Breast epithelium (tissue), 3 donors: ENCODE data around the gene FEM1C.

Source experiments
- POLR2AphosphoS5 ChIP-seq, 3 donors: sonication (generic); formaldehyde crosslinking; IDR thresholded peaks; one replicate each; pipeline ENCODE4 v1.6.1; 2017; ENCODE audit warnings: antibody characterized with exemption in 3 of 3
- TF ChIP-seq, protein P1 (sequence below), 3 donors: fragments of 450-650 bp; IDR thresholded peaks; one replicate each; pipeline ENCODE4 v1.5.1; 2016 to 2017; ENCODE audit warnings: antibody characterized with exemption in 3 of 3, mild to moderate bottlenecking in 3 of 3, moderate library complexity in 3 of 3

DNA sequence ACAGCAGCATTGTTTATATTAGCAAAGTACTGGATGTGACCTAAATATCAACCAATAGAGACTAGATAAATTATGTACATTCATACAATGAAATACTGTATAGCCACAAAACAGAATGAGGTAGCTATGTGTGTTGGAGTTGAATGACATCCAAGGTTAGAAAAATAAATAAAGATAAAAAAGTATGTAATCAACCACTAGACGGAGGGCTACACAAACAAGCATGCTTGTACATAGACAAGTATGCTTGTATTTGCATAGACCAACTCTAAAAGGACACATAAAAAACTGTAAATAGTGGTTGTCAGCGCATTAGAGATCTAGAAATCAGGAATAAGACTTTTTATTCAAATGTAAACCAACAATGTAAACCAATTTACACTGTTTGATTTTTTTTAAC, 3.0 kb downstream of the FEM1C start:
- no peak for TF ChIP-seq POLR2AphosphoS5 (IDR thresholded peaks at IDR 0.05)
- TF ChIP-seq, protein P1, sequence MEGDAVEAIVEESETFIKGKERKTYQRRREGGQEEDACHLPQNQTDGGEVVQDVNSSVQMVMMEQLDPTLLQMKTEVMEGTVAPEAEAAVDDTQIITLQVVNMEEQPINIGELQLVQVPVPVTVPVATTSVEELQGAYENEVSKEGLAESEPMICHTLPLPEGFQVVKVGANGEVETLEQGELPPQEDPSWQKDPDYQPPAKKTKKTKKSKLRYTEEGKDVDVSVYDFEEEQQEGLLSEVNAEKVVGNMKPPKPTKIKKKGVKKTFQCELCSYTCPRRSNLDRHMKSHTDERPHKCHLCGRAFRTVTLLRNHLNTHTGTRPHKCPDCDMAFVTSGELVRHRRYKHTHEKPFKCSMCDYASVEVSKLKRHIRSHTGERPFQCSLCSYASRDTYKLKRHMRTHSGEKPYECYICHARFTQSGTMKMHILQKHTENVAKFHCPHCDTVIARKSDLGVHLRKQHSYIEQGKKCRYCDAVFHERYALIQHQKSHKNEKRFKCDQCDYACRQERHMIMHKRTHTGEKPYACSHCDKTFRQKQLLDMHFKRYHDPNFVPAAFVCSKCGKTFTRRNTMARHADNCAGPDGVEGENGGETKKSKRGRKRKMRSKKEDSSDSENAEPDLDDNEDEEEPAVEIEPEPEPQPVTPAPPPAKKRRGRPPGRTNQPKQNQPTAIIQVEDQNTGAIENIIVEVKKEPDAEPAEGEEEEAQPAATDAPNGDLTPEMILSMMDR (IDR thresholded peaks at IDR 0.05), result no peak
